ENCODE measurements around the gene PSD2.

DNA sequence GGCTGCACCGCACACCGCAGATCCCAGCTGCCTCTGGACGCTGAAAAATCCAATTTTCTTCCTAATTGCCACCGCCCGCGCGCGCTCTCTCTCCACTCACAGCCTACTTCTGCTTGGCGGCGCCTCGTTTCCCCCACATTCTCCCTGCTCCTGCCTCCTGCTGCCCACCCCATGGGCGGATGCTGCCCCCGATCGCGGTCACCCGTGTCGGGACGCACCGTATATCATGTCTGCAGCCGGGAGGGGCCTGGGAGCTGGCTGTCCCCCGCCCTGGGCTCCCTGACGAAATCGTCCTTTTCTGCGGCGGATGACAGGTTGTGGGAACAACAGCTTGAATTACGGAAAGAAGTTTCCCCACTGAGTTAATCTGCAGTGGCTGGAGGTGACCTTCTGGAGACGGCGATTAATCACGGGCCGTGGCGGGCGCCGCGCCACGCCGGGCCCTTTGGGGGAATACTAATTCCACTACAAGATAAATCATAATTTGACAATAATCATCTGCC is 36.3 kb upstream of the PSD2 start:
- TF ChIP-seq ZNF274 (IDR thresholded peaks at IDR 0.05; ENCODE audit: low read depth, low read length): no peak
- no peak for TF ChIP-seq YY1 (IDR thresholded peaks at IDR 0.05; ENCODE audit: insufficient read depth, insufficient read length)

All from NT2/D1 (cell line).